Suprapubic skin (tissue), 4 donors: ENCODE results near the gene PAM16.

Experiments
- CTCF ChIP-seq, 2 donors: fragments of 200-600 bp in 1 of 2; fragments of 450-650 bp in 1 of 2; sonication (generic) in 1 of 2; IDR thresholded peaks; one replicate each; pipeline ENCODE4 v1.5.1; 2016 to 2019; ENCODE audit warnings: antibody characterized with exemption in 2 of 2, mild to moderate bottlenecking in 1 of 2, moderate library complexity in 1 of 2
- EP300 ChIP-seq: sonication (generic); formaldehyde crosslinking; IDR thresholded peaks from one replicate; pipeline ENCODE4 v1.6.1; 2017; ENCODE audit warnings: antibody characterized with exemption
- POLR2A ChIP-seq, 2 donors: fragments of 450-650 bp; IDR thresholded peaks; one replicate each; pipeline ENCODE4 v1.6.1; 2017; ENCODE audit warnings: antibody characterized with exemption in 2 of 2, mild to moderate bottlenecking in 2 of 2, moderate library complexity in 2 of 2
- POLR2AphosphoS5 ChIP-seq, 3 donors: sonication (generic); formaldehyde crosslinking; IDR thresholded peaks; one replicate each; pipeline ENCODE4 v1.6.1; 2017; ENCODE audit warnings: antibody characterized with exemption in 3 of 3

GRCh38 chr16:4364196-4365013 is 13.3 kb upstream of the PAM16 start:
- no peak for TF ChIP-seq CTCF (IDR thresholded peaks at IDR 0.05)
- TF ChIP-seq POLR2A (IDR thresholded peaks at IDR 0.05), result no peak
- TF ChIP-seq POLR2AphosphoS5 (IDR thresholded peaks at IDR 0.05), result no peak
- TF ChIP-seq EP300, result no peak
